Lung (tissue), 12 donors: Measurements from ENCODE around the gene PRCD. TPM values are rescaled to one million over a fixed set of nuclear protein-coding genes. Genes with fewer than 3 reads are reported as not detected.

Experiments used
- ATAC-seq: fragments of 200-7000 bp; cut with Tn5 transposase; one replicate; pipeline ENCODE4 v1.9.1; 2020; ENCODE audit warnings: moderate number of reproducible peaks; ENCODE audit not compliant: insufficient read depth, low FRiP score
- DNase-seq, 3 donors: peaks; one replicate each; pipeline ENCODE4 v3.0.0-alpha.2; 2013 to 2017
- H3K27ac ChIP-seq, 2 donors: one replicate each; pipeline ENCODE4 v1.5.1; 2013; ENCODE audit warnings: mild to moderate bottlenecking in 2 of 2, moderate library complexity in 2 of 2, control low read depth in 1 of 2, inconsistent platforms in 1 of 2, low read depth in 1 of 2, low read length in 1 of 2
- H3K27me3 ChIP-seq, 3 donors: one replicate each; pipeline ENCODE4 v1.5.1; 2013; ENCODE audit warnings: low read length in 2 of 3; ENCODE audit not compliant: control insufficient read depth in 3 of 3, insufficient read depth in 3 of 3
- H3K36me3 ChIP-seq, 4 donors: one replicate each; pipeline ENCODE4 v1.5.1; 2013; ENCODE audit warnings: low read length in 4 of 4, mild to moderate bottlenecking in 1 of 4, moderate library complexity in 1 of 4; ENCODE audit not compliant: control insufficient read depth in 4 of 4, insufficient read depth in 4 of 4
- H3K4me1 ChIP-seq, 5 donors: one replicate each; pipeline ENCODE4 v1.5.1; 2013; ENCODE audit warnings: low read length in 5 of 5, mild to moderate bottlenecking in 2 of 5, moderate library complexity in 1 of 5; ENCODE audit not compliant: control insufficient read depth in 5 of 5, insufficient read depth in 5 of 5
- H3K4me3 ChIP-seq: one replicate; pipeline ENCODE4 v1.5.1; 2013; ENCODE audit warnings: mild to moderate bottlenecking, control low read depth, moderate library complexity
- H3K9ac ChIP-seq, 2 donors: one replicate each; pipeline ENCODE4 v1.5.1; 2013; ENCODE audit warnings: low read length in 2 of 2, control low read depth in 1 of 2; ENCODE audit not compliant: insufficient read depth in 1 of 2
- H3K9me3 ChIP-seq, 4 donors: one replicate each; pipeline ENCODE4 v1.5.1; 2013; ENCODE audit warnings: low read length in 3 of 4, mild to moderate bottlenecking in 1 of 4, moderate library complexity in 1 of 4; ENCODE audit not compliant: control insufficient read depth in 4 of 4, insufficient read depth in 3 of 4
- WGBS, 2 donors: extraction: QIAGEN DNeasy Blood & Tissue Kit; methylation state at CpG; one replicate each; pipeline ENCODE4 v1.1.7; 2013; 5-methylcytosine and 5-hydroxymethylcytosine counted together
- polyA plus RNA-seq, 2 donors: library from polyadenylated mRNA; stranded (reverse); fragments of 200-250 nt; gene quantifications; one replicate each; pipeline ENCODE4 v1.2.1, GENCODE V29; 2013
- total RNA-seq, 2 donors: library from RNA; depleted of rRNA in 1 of 2; stranded (reverse); fragments of >200 nt in 1 of 2; gene quantifications; one replicate each; pipeline ENCODE4 v1.2.1, GENCODE V29; 2014 to 2021
- TF ChIP-seq, protein P1 (sequence below): IDR thresholded peaks from 2 replicates; pipeline ENCODE4 v1.5.1; 2012; ENCODE audit warnings: mild to moderate bottlenecking; ENCODE audit errors: control extremely low read depth, extremely low read depth
- donor health status: control.
- donor health status: control.
- donor health status: Bipolar disorder and iron deficiency.
- donor health status: healthy.
- donor health status: DM: yes; HTN: yes; CAD: no.

Gene PRCD
- total and polyA plus RNA-seq, 4 donors, result 2.0 to 11.3 (median 5.6) TPM

DNA sequence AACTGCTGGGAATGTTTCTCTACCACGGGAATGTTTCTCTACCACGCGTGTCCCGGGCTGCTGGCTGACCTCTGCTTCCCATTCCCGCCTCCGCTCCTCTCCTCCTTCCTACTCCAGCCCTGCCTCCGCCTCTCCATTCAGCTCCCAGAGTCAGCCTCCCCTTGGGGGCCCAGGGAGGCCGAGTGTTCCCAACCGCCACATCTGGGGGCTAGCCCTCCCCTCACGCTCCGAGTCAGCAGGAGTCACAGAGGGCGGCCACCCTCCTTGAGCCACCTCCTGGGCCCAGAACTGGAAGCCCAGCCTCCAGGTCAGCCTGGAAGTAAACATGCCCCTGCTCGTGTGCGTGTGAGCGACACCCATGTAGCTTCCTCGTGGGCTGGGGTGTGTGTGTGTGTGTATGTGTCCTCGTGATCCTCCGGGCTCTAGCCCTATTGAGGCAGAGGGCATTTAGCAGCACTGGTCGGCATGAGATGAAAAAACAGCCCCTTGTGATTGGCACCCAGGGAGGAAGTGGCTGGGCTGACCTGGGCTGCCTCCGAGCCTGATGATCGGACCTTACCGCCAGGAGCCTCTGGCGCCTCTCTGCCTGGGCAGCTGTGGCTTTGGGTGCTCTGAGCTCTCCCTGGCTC is 9.6 kb upstream of the PRCD start:
- no peak for DNase-seq
- H3K27ac ChIP-seq, result peak overlapping the region; percentile 94 to 96
- 47 to 72% methylated on average over 23 of the region's 23 CpGs for WGBS, 2 donors
- peak; percentile 7 for ATAC-seq
- H3K36me3 ChIP-seq, result peaks cover 0 to 4% (median 0%) of the 10 kb centered on the region in 4 donors
- no peak overlapping the region for H3K9ac ChIP-seq
- H3K27me3 ChIP-seq, result no peaks in the 10 kb centered on the region
- no peak overlapping the region for H3K4me3 ChIP-seq
- H3K4me1 ChIP-seq, result peaks cover 0 to 53% (median 29%) of the 10 kb centered on the region in 5 donors
- no peaks in the 10 kb centered on the region for H3K9me3 ChIP-seq
- TF ChIP-seq, protein P1, sequence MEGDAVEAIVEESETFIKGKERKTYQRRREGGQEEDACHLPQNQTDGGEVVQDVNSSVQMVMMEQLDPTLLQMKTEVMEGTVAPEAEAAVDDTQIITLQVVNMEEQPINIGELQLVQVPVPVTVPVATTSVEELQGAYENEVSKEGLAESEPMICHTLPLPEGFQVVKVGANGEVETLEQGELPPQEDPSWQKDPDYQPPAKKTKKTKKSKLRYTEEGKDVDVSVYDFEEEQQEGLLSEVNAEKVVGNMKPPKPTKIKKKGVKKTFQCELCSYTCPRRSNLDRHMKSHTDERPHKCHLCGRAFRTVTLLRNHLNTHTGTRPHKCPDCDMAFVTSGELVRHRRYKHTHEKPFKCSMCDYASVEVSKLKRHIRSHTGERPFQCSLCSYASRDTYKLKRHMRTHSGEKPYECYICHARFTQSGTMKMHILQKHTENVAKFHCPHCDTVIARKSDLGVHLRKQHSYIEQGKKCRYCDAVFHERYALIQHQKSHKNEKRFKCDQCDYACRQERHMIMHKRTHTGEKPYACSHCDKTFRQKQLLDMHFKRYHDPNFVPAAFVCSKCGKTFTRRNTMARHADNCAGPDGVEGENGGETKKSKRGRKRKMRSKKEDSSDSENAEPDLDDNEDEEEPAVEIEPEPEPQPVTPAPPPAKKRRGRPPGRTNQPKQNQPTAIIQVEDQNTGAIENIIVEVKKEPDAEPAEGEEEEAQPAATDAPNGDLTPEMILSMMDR, result no peak

DNA sequence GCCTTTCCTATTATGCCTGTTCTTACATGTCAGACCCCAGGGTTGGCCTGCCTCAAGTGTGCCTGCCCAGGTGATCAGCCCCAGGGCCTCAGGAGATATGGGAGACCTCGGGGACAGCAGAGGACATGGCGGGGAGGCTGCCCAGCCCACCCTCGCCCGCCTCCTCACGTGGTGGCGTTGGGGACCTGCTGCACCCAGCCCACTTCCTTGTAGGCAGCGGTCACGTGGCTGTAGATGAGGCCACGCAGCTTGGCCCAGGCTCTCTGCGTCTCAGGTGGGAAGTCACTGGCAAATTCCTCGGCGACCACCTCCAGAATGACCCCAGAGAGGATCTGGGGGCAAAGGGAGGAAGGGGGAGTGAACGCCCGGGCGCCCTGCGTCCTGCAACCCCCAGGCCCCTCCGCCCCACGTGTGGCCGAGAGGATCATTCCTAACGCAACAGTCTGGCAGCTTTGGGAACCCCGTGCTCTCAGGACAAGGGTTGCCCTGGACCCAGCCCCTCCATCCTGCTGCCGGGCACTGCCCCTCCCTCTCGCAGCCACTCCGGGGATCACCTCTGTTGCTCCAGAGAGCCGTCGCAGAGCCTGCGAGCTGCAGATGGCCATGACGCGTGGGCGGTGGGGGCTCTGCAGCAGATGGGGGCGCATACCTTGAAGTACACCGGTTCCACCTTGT is 8.9 kb upstream of the PRCD start:
- H3K9me3 ChIP-seq, result no peaks in the 10 kb centered on the region
- TF ChIP-seq, protein P1, result no peak
- peaks cover 0 to 57% (median 30%) of the 10 kb centered on the region in 5 donors for H3K4me1 ChIP-seq
- ATAC-seq (no peak), DNase-seq (no peak)
- peaks cover 0 to 4% (median 0%) of the 10 kb centered on the region in 4 donors for H3K36me3 ChIP-seq
- WGBS, 2 donors, result 80 to 84% methylated on average over 32 of the region's 32 CpGs
- H3K27ac ChIP-seq, result peak overlapping the region; percentile 94 to 96
- peaks cover 0 to 3% (median 0%) of the 10 kb centered on the region in 3 donors for H3K27me3 ChIP-seq
- no peak overlapping the region for H3K4me3 ChIP-seq
- no peak overlapping the region for H3K9ac ChIP-seq

DNA sequence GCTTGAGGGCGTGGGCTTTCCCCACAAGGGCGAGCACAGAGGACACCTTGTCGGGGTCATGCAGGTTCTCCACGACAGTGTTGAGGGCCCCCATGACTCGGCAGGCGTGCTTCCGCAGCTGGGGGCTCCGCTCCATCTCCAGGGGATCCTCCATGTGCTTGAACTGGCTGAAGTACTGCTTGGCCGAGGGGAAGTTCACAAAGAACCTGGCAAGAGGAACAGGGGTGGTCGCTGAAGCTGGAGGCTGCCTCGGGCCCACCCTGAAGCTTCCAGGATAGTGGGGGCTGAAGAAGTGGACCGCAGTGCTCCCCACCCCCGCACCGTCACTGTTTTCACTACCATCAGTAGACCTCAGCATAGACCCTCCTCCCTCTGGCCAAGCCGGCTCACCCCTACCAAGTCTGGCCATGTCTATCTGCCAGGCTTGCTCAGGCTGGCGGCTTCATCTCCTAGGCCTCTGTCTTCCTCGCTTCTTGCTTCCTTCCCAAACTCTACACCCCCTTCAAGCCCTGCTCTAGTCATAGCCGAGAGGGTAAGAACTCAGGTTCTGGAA is 8.3 kb upstream of the PRCD start:
- Histone ChIP-seq H3K27me3 (peaks cover 0 to 3% (median 0%) of the 10 kb centered on the region in 3 donors), H3K27ac (peak overlapping the region; percentile 94 to 96), H3K4me1 (peaks cover 0 to 64% (median 30%) of the 10 kb centered on the region in 5 donors), H3K4me3 (no peak overlapping the region), H3K36me3 (peaks cover 0 to 4% (median 0%) of the 10 kb centered on the region in 4 donors), H3K9me3 (no peaks in the 10 kb centered on the region), H3K9ac (no peak overlapping the region)
- 82 to 84% methylated on average over 18 of the region's 18 CpGs for WGBS, 2 donors
- ATAC-seq (no peak), DNase-seq (no peak)
- TF ChIP-seq, protein P1, result no peak
